ENCODE measurements around the gene F2R.

- no peak for TF ChIP-seq CTCF (IDR thresholded peaks at IDR 0.05)
- no peak for TF ChIP-seq POLR2A (IDR thresholded peaks at IDR 0.05)
Observed at GRCh38 chr5:76737846-76738245, 21.9 kb downstream of the F2R start.
